Mucosa of descending colon (tissue), 3 donors: Measurements from ENCODE around the gene TAX1BP3. TPM values are rescaled to one million over a fixed set of nuclear protein-coding genes. Genes with fewer than 3 reads are reported as not detected.
"Not testable (repeated sequence)": the region's sequence is repeated elsewhere in the genome, so short reads cannot be mapped to it uniquely, and the experiment has no call there.

ENCODE experiments used
- ATAC-seq: fragments of 200-7000 bp; cut with Tn5 transposase; one replicate; pipeline ENCODE4 v1.9.1; 2020; ENCODE audit warnings: mild to moderate bottlenecking, moderate library complexity
- DNase-seq, 3 donors: peaks; one replicate each; pipeline ENCODE4 v3.0.0-alpha.2; 2020
- H3K36me3 ChIP-seq: fragments of 200-600 bp; one replicate; pipeline ENCODE4 v1.8.0; 2021; ENCODE audit warnings: low read depth, mild to moderate bottlenecking
- H3K4me1 ChIP-seq: fragments of 200-600 bp; one replicate; pipeline ENCODE4 v1.8.0; 2021; ENCODE audit warnings: low read depth, mild to moderate bottlenecking
- H3K4me3 ChIP-seq: fragments of 200-600 bp; one replicate; pipeline ENCODE4 v1.8.0; 2021; ENCODE audit warnings: mild to moderate bottlenecking
- H3K9me3 ChIP-seq: fragments of 200-600 bp; one replicate; pipeline ENCODE4 v1.8.0; 2021; ENCODE audit warnings: mild to moderate bottlenecking
- CTCF ChIP-seq: fragments of 200-600 bp; IDR thresholded peaks from one replicate; pipeline ENCODE4 v1.8.0; 2022; ENCODE audit warnings: antibody characterized with exemption, mild to moderate bottlenecking
- intact Hi-C, 2 donors: fragments of 100-400 bp; cut with DNase I in 1 of 2; cut with micrococcal nuclease in 1 of 2; formaldehyde crosslinking; loops; one replicate each; pipeline versions ENCODE4 v1.11.0 to v1.11.1; 2022; cut with DNase I, micrococcal nuclease
- long read RNA-seq, 2 donors: library from polyadenylated mRNA; unstranded; transcript quantifications; one replicate each; pipeline ENCODE4 v2.0.0, GENCODE V29; 2019 to 2021
- total RNA-seq, 3 donors: library from RNA; stranded (reverse); fragmentation: NEBNext Ultra II Directional in 2 of 3; extraction: Animal tissue kit (Norgen Biotek cat#: 25700) in 2 of 3; gene quantifications; one replicate each; pipeline versions ENCODE4 v1.2.1 to v1.2.4, GENCODE V29; 2021 to 2023
- donor health status: DM: no; HTN: no; CAD: no; lungs with moderate emphysema.
- donor health status: DM: no; HTN: no; CAD: no.
- donor health status: DM: no; HTN: yes; CAD: no.

The TAX1BP3 gene
- 100 to 1,000 TPM; 162 to 297 (median 197) TPM for total RNA-seq
- long read RNA-seq, donor 1, transcript TAX1BP3-201 (4 exons, 1,377 nt), result major isoform, 51 of 59 reads
- long read RNA-seq, donor 1, partial matches to known transcripts, result 7 of 59 reads
- long read RNA-seq, donor 1, other reads (novel, unspliced or antisense), result 1 of 59 reads
- long read RNA-seq, donor 2, transcript TAX1BP3-201 (4 exons, 1,377 nt), result major isoform, 8 of 17 reads
- long read RNA-seq, donor 2, partial matches to known transcripts, result 7 of 17 reads
- long read RNA-seq, donor 2, other reads (novel, unspliced or antisense), result 1 of 17 reads

- DNase-seq, result peak; percentile 99 to 100 (median 99)
- peak within 1 kb of the TSS; percentile 94 for H3K4me3 ChIP-seq
- TF ChIP-seq CTCF, result no peak
- H3K36me3 ChIP-seq, result peaks cover 9% of the 10 kb centered on the region
- ATAC-seq, result peak; percentile 90
- peaks cover 26% of the 10 kb centered on the region for H3K4me1 ChIP-seq
- intact Hi-C loops, result no loop called here
- no peaks in the 10 kb centered on the region for H3K9me3 ChIP-seq
Measured at GRCh38 chr17:3668279-3669084, at the start of gene TAX1BP3, which contains the start of gene EMC6. Gene TAX1BP3, minus strand, starts transcription at chr17:3668578. Its CDS starts 52 bp downstream, at chr17:3668526. Gene EMC6, plus strand, starts transcription at chr17:3668812. Its CDS starts 335 bp downstream, at chr17:3669147.

- H3K4me3 ChIP-seq, result no peak overlapping the region
- intact Hi-C loops, result no loop called here
- DNase-seq (peak in 1 of 3 donors; percentile 14), ATAC-seq (no peak)
- H3K9me3 ChIP-seq, result no peaks in the 10 kb centered on the region
- H3K4me1 ChIP-seq, result no peaks in the 10 kb centered on the region
- H3K36me3 ChIP-seq, result peaks cover 4% of the 10 kb centered on the region
- TF ChIP-seq CTCF, result no peak
Measured at GRCh38 chr17:3715296-3715695, 46.9 kb upstream of the TAX1BP3 start.

- H3K4me1 ChIP-seq, result no peaks in the 10 kb centered on the region
- H3K36me3 ChIP-seq, result peaks cover 4% of the 10 kb centered on the region
- H3K9me3 ChIP-seq, result no peaks in the 10 kb centered on the region
- ATAC-seq (no peak), DNase-seq (peak in 1 of 3 donors; percentile 29)
- H3K4me3 ChIP-seq, result no peak overlapping the region
- intact Hi-C loops, result no loop called here
- TF ChIP-seq CTCF, result no peak
Measured at GRCh38 chr17:3712811-3713463, 44.6 kb upstream of the TAX1BP3 start.

GRCh38 chr17:3710951-3711383 is 42.6 kb upstream of the TAX1BP3 start:
- H3K4me1 ChIP-seq, result no peaks in the 10 kb centered on the region
- no peak overlapping the region for H3K4me3 ChIP-seq
- intact Hi-C loops, result no loop called here
- peaks cover 4% of the 10 kb centered on the region for H3K36me3 ChIP-seq
- DNase-seq (peak in 1 of 3 donors; percentile 42), ATAC-seq (peak; percentile 93)
- TF ChIP-seq CTCF, result no peak
- no peaks in the 10 kb centered on the region for H3K9me3 ChIP-seq

- Histone ChIP-seq H3K4me1 (no peaks in the 10 kb centered on the region), H3K36me3 (no peaks in the 10 kb centered on the region), H3K9me3 (no peaks in the 10 kb centered on the region), H3K4me3 (no peak overlapping the region)
- intact Hi-C loops, result no loop called here
- TF ChIP-seq CTCF, result no peak
- no peak for DNase-seq
- ATAC-seq, result no peak
Measured at GRCh38 chr17:3708366-3708765, 40.0 kb upstream of the TAX1BP3 start.

- H3K4me1 ChIP-seq, ATAC-seq, intact Hi-C loops, H3K4me3 ChIP-seq, H3K9me3 ChIP-seq, H3K36me3 ChIP-seq, DNase-seq: not testable (repeated sequence)
Measured at GRCh38 chr17:3705718-3705984, 37.3 kb upstream of the TAX1BP3 start.
